PFSK-1 (cell line): Measurements from ENCODE around the gene NSL1.

Source experiments
- FOXP2 ChIP-seq: optimal IDR thresholded peaks from 2 replicates; pipeline ENCODE3; 2011; ENCODE audit warnings: borderline replicate concordance, control low read depth, inconsistent platforms; ENCODE audit not compliant: insufficient read depth; ENCODE audit errors: extremely low read length, extremely low read depth
- POLR2AphosphoS5 ChIP-seq: IDR thresholded peaks from 2 replicates; pipeline ENCODE4 v1.6.1; 2012; ENCODE audit warnings: low read depth, mild to moderate bottlenecking, control low read depth, low read length, moderate library complexity
- SIN3A ChIP-seq: IDR thresholded peaks from 2 replicates; pipeline ENCODE4 v1.6.1; 2012; ENCODE audit warnings: mild to moderate bottlenecking, low read length, moderate library complexity, borderline replicate concordance; ENCODE audit not compliant: insufficient read depth
- TAF1 ChIP-seq: IDR thresholded peaks from 2 replicates; pipeline ENCODE4 v1.6.1; 2012; ENCODE audit warnings: low read length, control low read depth, borderline replicate concordance; ENCODE audit not compliant: insufficient read depth
- TF ChIP-seq, protein P1 (sequence below), 2 experiments: IDR thresholded peaks; 2 replicates each; pipeline versions ENCODE4 v1.6.1 to v1.8.0; 2011 to 2012; ENCODE audit warnings: low read depth in 2 of 2, low read length in 2 of 2, control low read depth in 1 of 2, inconsistent platforms in 1 of 2, mild to moderate bottlenecking in 1 of 2, moderate library complexity in 1 of 2; ENCODE audit not compliant: insufficient read depth in 1 of 2

Gene NSL1

DNA sequence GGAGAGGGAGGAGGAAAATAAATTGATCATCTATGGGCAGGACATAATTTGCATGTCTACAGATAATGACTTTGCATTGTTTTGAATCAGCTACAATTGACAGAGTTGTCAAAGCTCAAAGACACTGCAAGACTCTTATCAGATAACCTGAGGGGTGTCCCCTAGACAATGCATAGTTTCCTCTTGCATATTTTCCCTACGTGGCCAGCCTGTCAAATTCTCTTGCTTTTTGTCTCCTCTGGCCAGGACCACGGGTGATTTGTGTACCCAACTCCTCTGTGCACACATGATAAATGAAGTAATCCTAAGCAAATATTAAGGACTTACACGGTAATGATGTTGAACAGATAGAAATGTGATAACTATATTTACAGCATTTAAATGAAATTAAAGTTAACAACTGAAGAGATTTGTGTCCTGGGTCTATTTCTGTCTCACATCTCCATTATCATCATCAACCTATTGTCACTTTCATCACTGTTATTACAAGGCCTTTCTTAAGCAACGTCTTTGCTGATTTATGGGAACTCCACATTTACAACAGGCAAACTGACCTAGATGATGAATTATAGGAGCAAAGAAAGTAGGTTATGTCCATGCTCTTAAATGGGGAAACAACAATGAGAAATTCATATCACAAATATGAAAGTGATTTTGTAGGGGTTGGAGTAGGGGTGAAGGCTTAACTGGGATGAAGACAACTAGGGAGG, 110.7 kb downstream of the NSL1 start:
- TF ChIP-seq, protein P1, sequence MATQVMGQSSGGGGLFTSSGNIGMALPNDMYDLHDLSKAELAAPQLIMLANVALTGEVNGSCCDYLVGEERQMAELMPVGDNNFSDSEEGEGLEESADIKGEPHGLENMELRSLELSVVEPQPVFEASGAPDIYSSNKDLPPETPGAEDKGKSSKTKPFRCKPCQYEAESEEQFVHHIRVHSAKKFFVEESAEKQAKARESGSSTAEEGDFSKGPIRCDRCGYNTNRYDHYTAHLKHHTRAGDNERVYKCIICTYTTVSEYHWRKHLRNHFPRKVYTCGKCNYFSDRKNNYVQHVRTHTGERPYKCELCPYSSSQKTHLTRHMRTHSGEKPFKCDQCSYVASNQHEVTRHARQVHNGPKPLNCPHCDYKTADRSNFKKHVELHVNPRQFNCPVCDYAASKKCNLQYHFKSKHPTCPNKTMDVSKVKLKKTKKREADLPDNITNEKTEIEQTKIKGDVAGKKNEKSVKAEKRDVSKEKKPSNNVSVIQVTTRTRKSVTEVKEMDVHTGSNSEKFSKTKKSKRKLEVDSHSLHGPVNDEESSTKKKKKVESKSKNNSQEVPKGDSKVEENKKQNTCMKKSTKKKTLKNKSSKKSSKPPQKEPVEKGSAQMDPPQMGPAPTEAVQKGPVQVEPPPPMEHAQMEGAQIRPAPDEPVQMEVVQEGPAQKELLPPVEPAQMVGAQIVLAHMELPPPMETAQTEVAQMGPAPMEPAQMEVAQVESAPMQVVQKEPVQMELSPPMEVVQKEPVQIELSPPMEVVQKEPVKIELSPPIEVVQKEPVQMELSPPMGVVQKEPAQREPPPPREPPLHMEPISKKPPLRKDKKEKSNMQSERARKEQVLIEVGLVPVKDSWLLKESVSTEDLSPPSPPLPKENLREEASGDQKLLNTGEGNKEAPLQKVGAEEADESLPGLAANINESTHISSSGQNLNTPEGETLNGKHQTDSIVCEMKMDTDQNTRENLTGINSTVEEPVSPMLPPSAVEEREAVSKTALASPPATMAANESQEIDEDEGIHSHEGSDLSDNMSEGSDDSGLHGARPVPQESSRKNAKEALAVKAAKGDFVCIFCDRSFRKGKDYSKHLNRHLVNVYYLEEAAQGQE (IDR thresholded peaks at IDR 0.05; ENCODE audit: insufficient read depth in 1 of 2, low read depth in 2 of 2, low read length in 2 of 2), result no peak
- no peak for TF ChIP-seq SIN3A
- no peak for TF ChIP-seq POLR2AphosphoS5
- no peak for TF ChIP-seq TAF1
- TF ChIP-seq FOXP2, result no peak

DNA sequence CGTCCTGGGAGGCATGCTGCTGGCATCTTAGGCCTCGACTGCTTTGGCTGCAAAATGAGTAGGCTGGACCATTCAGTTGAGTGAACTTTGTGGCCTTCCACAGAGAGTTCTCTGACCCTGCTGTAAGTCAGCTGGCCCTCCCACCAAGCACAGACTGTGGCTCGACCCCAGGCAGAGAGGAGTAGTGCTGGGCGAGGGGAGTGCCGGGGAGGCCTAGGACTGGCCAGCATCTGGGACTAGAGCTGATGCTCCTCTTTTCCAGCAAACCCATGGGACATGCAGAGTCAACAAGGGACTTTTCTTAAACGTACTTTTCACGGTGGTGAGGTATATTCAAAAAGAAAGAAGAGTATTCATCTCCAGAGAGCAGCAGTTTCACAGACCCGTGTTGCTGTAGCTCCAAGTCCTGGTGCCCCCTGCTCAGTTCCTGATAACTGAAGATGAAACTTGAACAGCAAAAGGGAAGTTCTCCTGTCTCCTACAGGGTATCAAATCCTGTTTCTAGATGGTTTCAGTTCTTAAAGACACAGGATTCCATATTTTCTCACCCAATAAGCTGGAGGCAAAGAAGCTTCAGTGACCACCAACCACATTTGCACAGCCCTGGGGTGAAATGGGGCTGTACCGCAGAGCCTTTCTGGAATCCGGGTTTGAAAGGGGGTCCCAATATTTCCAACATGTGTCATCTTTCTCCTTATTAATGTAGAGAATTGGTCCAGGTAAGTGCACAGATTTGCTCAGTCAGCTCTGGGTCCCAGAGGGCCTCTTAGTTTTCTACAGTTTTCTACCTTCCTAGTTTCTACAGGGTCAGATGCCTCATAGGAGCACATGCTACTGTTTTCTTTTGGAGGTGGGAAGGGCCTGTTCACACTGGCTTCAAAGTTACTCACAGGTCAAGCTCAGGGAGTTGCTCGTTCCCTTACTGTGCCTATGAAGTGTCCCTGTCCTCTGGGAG, 112.8 kb downstream of the NSL1 start:
- TF ChIP-seq SIN3A (no peak), POLR2AphosphoS5 (no peak), FOXP2 (no peak), TAF1 (no peak)
- TF ChIP-seq, protein P1 (IDR thresholded peaks at IDR 0.05; ENCODE audit: insufficient read depth in 1 of 2, low read depth in 2 of 2, low read length in 2 of 2), result no peak

DNA sequence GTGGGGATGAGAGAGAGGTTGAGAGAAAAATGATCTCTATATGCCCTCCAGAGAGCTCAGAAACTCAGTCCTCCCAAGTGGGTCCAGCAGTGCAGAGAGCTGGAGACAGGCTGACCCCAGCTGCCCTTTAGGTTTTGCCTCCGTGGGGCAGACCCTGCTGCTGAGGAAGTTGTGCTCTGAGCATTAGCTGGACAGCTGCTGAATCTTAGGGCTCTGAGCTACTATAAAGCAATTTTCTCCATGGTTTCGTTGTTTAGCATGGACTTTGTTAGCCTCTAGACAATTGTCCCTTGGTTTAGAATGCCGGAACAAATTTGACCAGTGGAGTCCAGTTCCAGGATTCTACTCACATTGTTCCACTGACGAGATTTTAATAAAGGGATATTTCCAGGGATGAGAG, 114.0 kb downstream of the NSL1 start:
- TF ChIP-seq, protein P1 (IDR thresholded peaks at IDR 0.05; ENCODE audit: insufficient read depth in 1 of 2, low read depth in 2 of 2, low read length in 2 of 2), result peak in 1 of 2 experiments; percentile 71; a peak in 2 of 4 replicates
- TF ChIP-seq SIN3A, result no peak

DNA sequence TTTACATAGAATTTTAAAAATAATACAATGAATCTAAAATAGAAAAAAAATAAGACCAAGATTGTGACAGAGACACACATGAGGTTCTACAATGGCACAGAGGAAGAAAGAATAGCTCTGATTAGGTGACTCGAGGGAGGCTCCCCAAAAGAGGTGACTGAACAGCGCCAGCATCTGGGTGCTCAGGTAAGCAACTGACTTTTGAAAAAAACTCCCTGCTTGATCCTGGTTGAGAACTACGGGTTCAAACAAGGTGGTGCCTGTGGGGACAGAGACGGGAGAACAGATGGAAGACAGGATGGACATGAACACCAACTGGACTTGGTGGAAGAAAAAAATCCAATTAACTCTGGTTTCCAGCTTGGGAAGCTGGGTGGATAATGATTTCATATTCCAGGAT, 114.4 kb downstream of the NSL1 start:
- TF ChIP-seq SIN3A (no peak), TAF1 (no peak), FOXP2 (no peak), POLR2AphosphoS5 (no peak)
- TF ChIP-seq, protein P1 (IDR thresholded peaks at IDR 0.05; ENCODE audit: insufficient read depth in 1 of 2, low read depth in 2 of 2, low read length in 2 of 2), result no peak
